OCI-LY1 (cell line): ENCODE data around the gene CREB1.
"Not testable (repeated sequence)": the region's sequence is repeated elsewhere in the genome, so short reads cannot be mapped to it uniquely, and the experiment has no call there.

ENCODE experiments used
- H2AFZ ChIP-seq: fragments of 200-600 bp; sonication (generic), shearing (Covaris generic); 2 replicates; pipeline ENCODE4 v1.6.0; 2014; ENCODE audit warnings: antibody characterized with exemption, mild to moderate bottlenecking, low read length
- H3F3A ChIP-seq: fragments of 200-600 bp; sonication (generic), shearing (Covaris generic); 2 replicates; pipeline ENCODE4 v1.6.0; 2014; ENCODE audit warnings: mild to moderate bottlenecking, antibody characterized with exemption, low read length, moderate library complexity; ENCODE audit not compliant: insufficient read depth
- H3K27ac ChIP-seq: fragments of 200-600 bp; sonication (generic); 2 replicates; pipeline ENCODE4 v1.5.1; 2014; ENCODE audit warnings: low read length, mixed run types, mild to moderate bottlenecking, low read depth; ENCODE audit not compliant: poor library complexity, severe bottlenecking
- H3K27me3 ChIP-seq: fragments of 200-600 bp; sonication (generic); 2 replicates; pipeline ENCODE4 v1.6.0; 2014; ENCODE audit warnings: antibody characterized with exemption, mild to moderate bottlenecking, low read length, moderate library complexity; ENCODE audit not compliant: insufficient read depth
- H3K36me3 ChIP-seq: fragments of 200-600 bp; sonication (generic); 2 replicates; pipeline ENCODE4 v1.6.1; 2014; ENCODE audit warnings: mild to moderate bottlenecking, antibody characterized with exemption, low read length, moderate library complexity, mixed read lengths; ENCODE audit not compliant: insufficient read depth
- H3K4me1 ChIP-seq: fragments of 200-600 bp; sonication (generic); 2 replicates; pipeline ENCODE4 v1.5.1; 2014; ENCODE audit warnings: mild to moderate bottlenecking, low read length, moderate library complexity; ENCODE audit not compliant: insufficient read depth, severe bottlenecking
- H3K4me2 ChIP-seq: fragments of 200-600 bp; sonication (generic), shearing (Covaris generic); 2 replicates; pipeline ENCODE4 v1.6.1; 2014; ENCODE audit warnings: low read length
- H3K4me3 ChIP-seq: fragments of 200-600 bp; sonication (generic); 2 replicates; pipeline ENCODE4 v1.5.1; 2014; ENCODE audit warnings: low read length, low read depth, mild to moderate bottlenecking, mixed read lengths; ENCODE audit not compliant: poor library complexity, severe bottlenecking
- H3K79me2 ChIP-seq: fragments of 200-600 bp; shearing (Covaris generic); 2 replicates; pipeline ENCODE4 v1.6.1; 2016; ENCODE audit warnings: mixed run types, low read length, mixed read lengths; ENCODE audit not compliant: insufficient read depth
- H3K9ac ChIP-seq: fragments of 200-600 bp; sonication (generic), shearing (Covaris generic); 2 replicates; pipeline ENCODE4 v1.6.1; 2014; ENCODE audit warnings: mild to moderate bottlenecking, low read length, mixed read lengths
- H3K9me2 ChIP-seq: fragments of 200-600 bp; sonication (generic), shearing (Covaris generic); 2 replicates; pipeline ENCODE4 v1.6.1; 2014; ENCODE audit warnings: low read depth, mild to moderate bottlenecking, low read length, mixed read lengths
- H3K9me3 ChIP-seq: fragments of 200-600 bp; shearing (Covaris generic); 2 replicates; pipeline ENCODE4 v1.6.1; 2014; ENCODE audit warnings: low read length, mixed read lengths
- H4K20me1 ChIP-seq: fragments of 200-600 bp; sonication (generic), shearing (Covaris generic); 2 replicates; pipeline ENCODE4 v1.6.0; 2016; ENCODE audit warnings: mild to moderate bottlenecking, low read length; ENCODE audit not compliant: insufficient read depth
- CTCF ChIP-seq: fragments of 200-600 bp; sonication (generic), shearing (Covaris generic); IDR thresholded peaks from 2 replicates; pipeline ENCODE4 v1.5.1; 2017; ENCODE audit warnings: mild to moderate bottlenecking, antibody characterized with exemption, low read length, moderate library complexity, mixed read lengths
- EZH2 ChIP-seq: fragments of 200-600 bp; sonication (generic), shearing (Covaris generic); IDR thresholded peaks from 2 replicates; pipeline ENCODE4 v1.8.0; 2017; ENCODE audit warnings: borderline replicate concordance, mixed run types, mild to moderate bottlenecking, antibody characterized with exemption, low read length, moderate library complexity, mixed read lengths

CREB1 gene

GRCh38 chr2:207633686-207634085, 103.9 kb downstream of the CREB1 start:
- no peak overlapping the region for H3K4me2 ChIP-seq
- H3K9me3 ChIP-seq = no peaks in the 10 kb centered on the region
- H3K27ac ChIP-seq = no peak overlapping the region
- H3K9me2 ChIP-seq = no peaks in the 10 kb centered on the region
- no peaks in the 10 kb centered on the region for H3K4me1 ChIP-seq
- H3K9ac ChIP-seq = no peak overlapping the region
- H3F3A ChIP-seq = no peaks in the 10 kb centered on the region
- no peaks in the 10 kb centered on the region for H4K20me1 ChIP-seq
- TF ChIP-seq EZH2 (no peak), CTCF (no peak)
- no peak overlapping the region for H3K4me3 ChIP-seq
- H2AFZ ChIP-seq = no peak overlapping the region
- H3K36me3 ChIP-seq = no peaks in the 10 kb centered on the region
- H3K27me3 ChIP-seq = no peaks in the 10 kb centered on the region
- H3K79me2 ChIP-seq = no peaks in the 10 kb centered on the region

GRCh38 chr2:207635468-207636200, 105.9 kb downstream of the CREB1 start:
- Histone ChIP-seq H3K9ac (no peak overlapping the region), H3K36me3 (no peaks in the 10 kb centered on the region), H3F3A (no peaks in the 10 kb centered on the region), H3K4me1 (no peaks in the 10 kb centered on the region), H3K79me2 (no peaks in the 10 kb centered on the region), H3K27me3 (no peaks in the 10 kb centered on the region), H3K4me2 (no peak overlapping the region), H3K9me3 (peaks cover 3% of the 10 kb centered on the region; the same call in 1 of the 2 replicates), H3K9me2 (no peaks in the 10 kb centered on the region), H4K20me1 (no peaks in the 10 kb centered on the region), H3K27ac (no peak overlapping the region), H3K4me3 (no peak overlapping the region), H2AFZ (no peak overlapping the region)
- no peak for TF ChIP-seq CTCF
- no peak for TF ChIP-seq EZH2

- H3K27ac ChIP-seq, H3K36me3 ChIP-seq, H3K9me3 ChIP-seq, H3K4me1 ChIP-seq, H3K9me2 ChIP-seq, H3K27me3 ChIP-seq, H3K9ac ChIP-seq, H3K4me2 ChIP-seq, H3F3A ChIP-seq, H3K79me2 ChIP-seq, H2AFZ ChIP-seq, H4K20me1 ChIP-seq, H3K4me3 ChIP-seq: not testable (repeated sequence)
Observed at GRCh38 chr2:207639288-207639687, 109.5 kb downstream of the CREB1 start.

DNA sequence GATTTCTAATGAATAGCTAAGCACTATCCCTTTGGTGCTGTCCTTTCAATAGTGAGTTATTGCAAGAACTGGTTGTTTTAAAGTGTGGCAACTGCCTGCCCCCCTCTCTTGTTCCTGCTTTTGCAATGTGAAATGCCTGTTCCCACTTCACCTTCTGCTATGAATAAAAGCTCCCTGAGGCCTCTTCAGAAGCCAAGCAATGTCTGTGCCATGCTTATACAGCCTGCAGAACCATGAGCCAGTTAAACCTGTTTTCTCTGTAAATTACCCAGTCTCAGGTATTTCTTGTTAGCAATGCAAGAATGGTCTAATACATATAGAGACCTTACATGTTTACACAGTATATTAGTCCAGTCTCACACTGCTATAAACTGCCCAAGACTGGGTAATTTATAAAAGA, 110.4 kb downstream of the CREB1 start:
- H3F3A ChIP-seq = no peaks in the 10 kb centered on the region

More for the DNA sequence above, 110.4 kb downstream of the CREB1 start:
- H3K4me1 ChIP-seq = no peaks in the 10 kb centered on the region
- H3K36me3 ChIP-seq = no peaks in the 10 kb centered on the region; the same call in 1 of the 2 replicates
- H3K9me3 ChIP-seq = peaks cover 3% of the 10 kb centered on the region; the same call in 1 of the 2 replicates
- no peaks in the 10 kb centered on the region for H4K20me1 ChIP-seq
- peaks cover 4% of the 10 kb centered on the region; the same call in 1 of the 2 replicates for H3K27me3 ChIP-seq
- H3K9ac ChIP-seq = no peak overlapping the region
- no peak overlapping the region for H3K4me3 ChIP-seq
- H3K4me2 ChIP-seq = no peak overlapping the region
- no peaks in the 10 kb centered on the region for H3K79me2 ChIP-seq
- TF ChIP-seq CTCF (no peak), EZH2 (no peak)
- no peaks in the 10 kb centered on the region for H3K9me2 ChIP-seq
- no peak overlapping the region for H3K27ac ChIP-seq
- no peak overlapping the region for H2AFZ ChIP-seq
